ENCODE results near the gene CD28.
"Not testable (repeated sequence)": the region's sequence is repeated elsewhere in the genome, so short reads cannot be mapped to it uniquely, and the experiment has no call there.

The CD28 gene

GRCh38 chr2:203750346-203751068, 44.1 kb downstream of the CD28 start:
- DNase-seq: no peak

- no peak for DNase-seq
Observed at GRCh38 chr2:203751685-203752271, 45.3 kb downstream of the CD28 start.

- no peak for DNase-seq
Observed at GRCh38 chr2:203756161-203756560, 49.7 kb downstream of the CD28 start.

GRCh38 chr2:203758841-203759689, 52.6 kb downstream of the CD28 start:
- no peak for DNase-seq

- DNase-seq: no peak
Observed at GRCh38 chr2:203759690-203760365, 53.4 kb downstream of the CD28 start.

GRCh38 chr2:203761121-203761520, 54.7 kb downstream of the CD28 start:
- no peak for DNase-seq

GRCh38 chr2:203763241-203763937, 57.0 kb downstream of the CD28 start:
- DNase-seq: no peak

- no peak for DNase-seq
Observed at GRCh38 chr2:203763938-203764664, 57.7 kb downstream of the CD28 start.

- no peak for DNase-seq
Observed at GRCh38 chr2:203772456-203773165, 66.2 kb downstream of the CD28 start.

GRCh38 chr2:203774760-203775159, 68.3 kb downstream of the CD28 start:
- no peak for DNase-seq

GRCh38 chr2:203775684-203776083, 69.2 kb downstream of the CD28 start:
- DNase-seq: no peak

- no peak for DNase-seq
Observed at GRCh38 chr2:203777030-203777429, 70.6 kb downstream of the CD28 start.

- not testable (repeated sequence) for DNase-seq
Observed at GRCh38 chr2:203779477-203780073, 73.1 kb downstream of the CD28 start.

GRCh38 chr2:203780231-203780630, 73.8 kb downstream of the CD28 start:
- DNase-seq: no peak

- DNase-seq: no peak
Observed at GRCh38 chr2:203781151-203781550, 74.7 kb downstream of the CD28 start.

- no peak for DNase-seq
Observed at GRCh38 chr2:203782262-203782976, 76.0 kb downstream of the CD28 start.

- DNase-seq: no peak
Observed at GRCh38 chr2:203783496-203784203, 77.2 kb downstream of the CD28 start.

- not testable (repeated sequence) for DNase-seq
Observed at GRCh38 chr2:203784710-203785270, 78.4 kb downstream of the CD28 start.
